Eye (tissue), 1 donor: ENCODE results near the gene NFATC2.
A peak's percentile ranks its signal among the peaks of the same experiment; 100 is the strongest.
"Not testable (repeated sequence)": the region's sequence is repeated elsewhere in the genome, so short reads cannot be mapped to it uniquely, and the experiment has no call there.

Experiments
- DNase-seq: peaks from one replicate; pipeline ENCODE4 v3.0.0-alpha.2; 2015

Gene NFATC2

DNA sequence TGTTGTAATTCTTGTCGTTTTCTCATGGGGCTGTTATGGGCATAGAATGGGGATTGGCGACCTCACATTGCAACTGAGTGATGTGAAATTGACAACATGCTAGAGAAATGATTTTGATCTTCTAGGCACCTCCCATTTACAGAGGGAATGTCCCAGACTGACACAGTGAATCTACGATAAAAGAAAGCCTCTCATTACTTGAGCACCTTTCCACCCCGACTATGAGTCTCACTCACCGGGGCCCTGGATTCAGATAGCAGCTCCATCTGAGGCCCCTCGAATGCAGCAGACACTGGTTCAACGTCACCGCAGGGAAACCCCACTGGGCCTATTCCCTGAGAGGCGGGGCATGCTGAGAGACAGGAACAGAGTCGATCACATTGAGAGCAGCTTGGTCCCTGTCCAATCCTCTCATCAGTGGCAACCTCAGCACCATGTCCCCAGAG, 49.1 kb downstream of the NFATC2 start:
- DNase-seq = no peak

DNA sequence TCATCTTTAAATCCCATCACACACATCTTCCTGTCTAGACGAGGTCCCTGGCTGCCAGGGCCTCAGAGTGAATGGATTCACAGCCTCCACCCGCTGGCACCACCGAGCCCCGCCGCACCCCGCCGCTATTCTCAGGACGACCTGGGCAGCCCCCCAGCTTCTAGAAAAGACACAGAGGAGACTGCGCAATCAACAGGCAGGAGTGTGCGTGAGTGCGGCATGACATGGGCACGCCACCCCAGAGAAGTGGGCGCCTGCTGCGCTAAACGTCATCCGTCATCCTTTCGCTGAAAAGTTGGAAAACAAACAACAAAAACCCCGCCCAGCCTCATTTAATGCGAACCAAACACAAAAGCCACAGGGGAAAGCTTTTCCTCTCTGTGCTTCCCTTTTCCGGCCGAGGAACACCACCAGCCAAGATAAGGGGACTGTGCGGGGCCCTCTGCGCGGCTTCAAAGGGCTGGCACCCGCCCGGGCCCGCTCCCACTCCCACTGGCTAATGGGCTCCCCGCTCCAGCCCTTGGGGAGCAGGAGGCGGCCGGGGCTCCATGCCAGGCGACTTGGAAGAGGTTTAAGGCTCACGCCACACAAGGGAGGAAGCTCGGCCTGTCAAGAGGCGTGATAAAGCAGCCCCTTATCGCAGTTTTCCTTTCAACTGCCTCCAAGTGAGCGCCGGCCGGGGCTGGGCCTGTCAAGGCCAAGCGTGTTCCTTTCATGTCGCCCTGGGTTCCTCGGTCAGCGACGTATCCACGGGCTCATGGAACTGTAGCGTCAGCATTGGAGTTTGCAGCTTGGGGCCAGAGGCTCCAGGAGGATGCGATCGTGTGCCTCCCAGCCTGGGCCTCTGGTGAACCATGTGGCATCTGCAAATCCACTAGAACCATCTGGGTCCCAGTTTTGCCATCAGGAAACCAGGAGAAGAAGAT, 50.1 kb downstream of the NFATC2 start:
- no peak for DNase-seq

DNA sequence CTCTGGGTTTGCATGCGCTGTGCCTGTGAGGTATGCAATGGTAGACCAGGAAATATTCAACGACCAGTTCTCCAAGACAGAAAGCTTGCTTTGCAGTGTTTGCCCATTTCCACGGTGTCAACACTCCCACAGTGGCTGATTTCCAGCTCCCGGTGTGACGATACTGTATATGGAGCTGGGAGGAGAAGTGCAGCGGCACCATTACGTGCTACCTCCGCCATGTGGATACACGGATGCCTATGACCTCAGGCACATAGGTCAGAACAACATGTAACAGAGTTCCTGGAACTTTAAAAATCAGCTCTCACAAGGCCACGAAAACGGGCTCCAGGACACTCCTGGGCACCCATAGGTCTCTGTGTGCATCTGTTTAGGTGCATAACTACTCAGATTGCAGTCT, 51.1 kb downstream of the NFATC2 start:
- no peak for DNase-seq

DNA sequence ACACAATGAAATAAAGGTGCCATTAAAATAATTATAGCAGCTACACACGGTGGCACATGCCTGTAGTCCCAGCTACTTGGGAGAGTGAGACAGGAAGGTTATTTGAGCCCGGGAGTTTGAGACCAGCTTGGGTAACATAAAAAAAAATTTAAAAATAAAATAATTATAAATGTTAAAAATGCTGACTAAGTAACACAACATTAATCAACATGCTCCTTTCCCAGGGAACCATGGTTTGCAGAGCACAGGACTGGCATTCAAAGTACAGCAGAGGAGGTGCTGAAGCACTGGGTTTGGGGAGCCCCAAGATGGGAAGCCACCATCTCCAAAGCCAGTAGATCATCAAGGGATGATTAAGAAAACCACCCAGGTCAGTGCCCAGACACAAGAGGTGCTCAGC, 51.9 kb downstream of the NFATC2 start:
- DNase-seq = no peak

DNA sequence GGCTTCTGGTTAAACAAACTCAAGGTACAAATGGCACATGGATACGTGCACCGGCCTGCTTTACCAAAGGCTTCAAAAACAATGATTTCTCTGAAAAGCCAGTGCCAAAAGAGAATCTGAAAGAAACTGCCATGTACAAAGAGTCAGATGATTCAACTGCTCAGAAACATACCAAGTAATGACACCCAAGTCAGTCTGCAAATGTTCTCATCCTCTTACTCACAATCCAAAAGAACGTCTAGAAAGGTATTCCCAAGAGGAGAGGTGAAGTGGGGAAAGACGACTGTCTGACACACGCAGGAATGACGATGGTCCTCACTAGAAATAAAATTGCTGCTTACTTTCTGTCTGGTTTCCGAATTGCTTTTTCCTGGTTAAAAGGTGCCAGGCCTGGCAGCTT, 52.9 kb downstream of the NFATC2 start:
- no peak for DNase-seq

DNA sequence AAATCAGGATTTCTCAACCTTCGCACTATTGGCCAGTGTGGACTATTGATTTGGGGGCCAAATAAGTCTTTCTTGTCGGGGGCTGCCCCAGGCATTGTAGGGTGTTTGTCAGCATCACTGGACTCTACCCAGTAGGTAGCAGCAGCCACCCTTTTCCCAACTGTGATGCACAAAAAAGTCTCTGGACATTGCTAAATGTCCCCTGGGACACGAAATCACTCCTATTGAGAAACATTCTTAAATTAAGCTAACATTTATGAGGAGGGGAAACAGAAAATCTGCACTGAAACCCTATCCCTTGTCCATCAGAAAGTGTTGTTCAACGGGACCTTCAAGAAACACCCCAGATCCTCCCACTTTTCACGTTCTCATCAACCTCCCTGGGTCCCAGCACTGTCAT, 54.2 kb downstream of the NFATC2 start:
- no peak for DNase-seq

DNA sequence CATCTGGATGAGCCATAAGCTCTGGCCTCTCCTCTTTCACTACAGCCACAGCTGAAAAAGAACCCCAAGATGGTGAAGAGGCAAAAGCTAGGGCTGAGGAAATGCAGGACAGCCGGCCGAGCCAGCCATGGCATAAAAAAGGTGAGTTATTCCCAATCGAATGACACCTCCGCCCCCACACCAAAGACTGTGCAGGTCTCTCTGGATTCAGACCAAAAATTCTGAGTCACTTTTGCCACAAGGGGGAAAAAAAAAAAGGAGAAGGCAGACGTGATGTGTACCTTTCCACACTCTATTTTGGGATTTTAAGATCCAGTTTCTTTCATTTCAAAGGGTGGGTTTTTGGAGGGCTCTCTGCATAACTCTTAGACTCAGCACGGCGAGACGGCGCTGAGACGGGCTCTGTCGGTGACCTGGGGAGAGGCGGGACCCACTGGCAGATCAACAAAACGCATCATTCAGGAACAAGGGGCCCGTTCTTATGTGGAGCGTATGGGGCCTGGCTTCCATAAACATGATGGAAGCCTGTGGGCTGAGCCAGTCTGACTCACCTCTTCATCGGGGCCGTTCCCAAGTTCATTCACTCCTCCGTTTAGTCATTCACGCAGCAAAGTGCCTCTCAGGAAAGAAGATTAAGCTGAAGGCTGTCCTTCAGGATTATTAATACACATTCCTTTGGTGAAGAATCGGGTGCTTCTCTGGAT, 54.8 kb downstream of the NFATC2 start:
- no peak for DNase-seq

DNA sequence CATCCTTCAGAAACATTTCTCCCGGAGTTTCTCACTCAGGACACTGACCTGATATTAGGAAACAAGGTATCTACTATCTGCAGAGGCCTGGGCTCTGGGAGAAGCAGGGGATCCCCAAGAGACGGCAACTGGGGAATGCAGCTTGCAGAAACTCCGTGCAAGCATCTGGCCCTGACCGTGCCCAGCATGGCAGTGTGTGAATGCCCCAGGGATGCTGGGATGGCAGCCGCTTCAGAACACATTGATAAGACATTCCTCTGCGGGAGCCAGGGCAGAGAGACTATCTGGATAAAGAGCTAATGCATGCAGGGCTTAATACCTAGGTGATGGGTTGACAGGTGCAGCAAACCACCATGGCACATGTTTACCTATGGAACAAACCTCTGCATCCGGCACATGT, 55.4 kb downstream of the NFATC2 start:
- no peak for DNase-seq

DNA sequence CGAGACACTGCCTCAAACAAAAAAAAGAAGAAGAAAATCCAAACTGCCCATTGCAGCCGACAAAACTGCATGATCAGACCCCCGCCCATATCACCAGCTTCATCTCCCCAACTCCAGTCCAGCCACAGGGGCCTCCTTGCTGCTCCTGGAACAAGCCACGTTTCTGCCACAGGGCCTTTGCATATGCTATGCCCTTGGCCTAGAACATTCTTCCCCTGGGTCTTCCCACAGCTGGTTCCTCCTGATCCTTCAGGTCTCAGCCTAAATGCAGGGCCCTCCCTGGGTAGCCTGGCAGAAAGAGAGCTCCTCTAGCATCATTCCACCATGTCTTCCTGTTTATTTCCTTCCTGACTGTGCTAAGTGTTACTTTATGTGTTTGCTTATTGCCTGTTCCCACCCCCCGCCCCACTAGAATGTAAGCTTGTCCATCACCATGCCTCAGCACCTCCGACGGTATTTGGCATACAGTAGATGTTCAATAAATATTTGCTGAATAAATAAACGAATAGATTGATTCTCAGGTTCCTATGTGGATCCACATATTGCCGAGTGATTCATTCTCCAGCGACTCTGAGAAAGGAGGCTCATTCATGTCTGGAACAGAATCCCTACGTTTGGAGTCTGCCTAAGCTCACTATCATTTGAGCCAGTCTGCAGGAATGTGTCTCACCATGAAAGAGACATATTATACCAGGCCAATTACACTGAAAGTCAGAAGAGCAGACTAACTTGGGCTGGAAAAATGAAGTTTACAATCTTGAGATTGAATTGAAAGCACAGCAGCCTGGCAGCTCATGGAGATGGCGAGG, 56.1 kb downstream of the NFATC2 start:
- DNase-seq = no peak

DNA sequence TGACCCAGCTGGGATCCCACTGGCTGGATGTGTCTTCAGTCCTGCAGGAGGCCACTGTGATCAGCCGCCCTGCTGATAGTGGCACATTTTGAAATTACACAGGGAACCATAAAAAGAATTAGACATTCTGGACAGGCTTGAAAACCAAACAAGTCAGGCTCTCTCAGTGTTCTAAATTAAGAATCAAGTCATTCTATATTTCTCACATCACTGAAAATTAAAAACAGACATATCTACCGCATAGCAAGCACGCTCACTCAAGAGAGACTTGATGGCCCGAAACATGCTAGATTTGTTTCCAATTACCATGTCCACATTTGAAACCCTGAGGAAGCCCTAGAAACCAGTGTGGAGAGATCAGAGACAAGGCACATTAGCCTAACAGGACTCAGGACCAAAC, 57.7 kb downstream of the NFATC2 start:
- DNase-seq = no peak

DNA sequence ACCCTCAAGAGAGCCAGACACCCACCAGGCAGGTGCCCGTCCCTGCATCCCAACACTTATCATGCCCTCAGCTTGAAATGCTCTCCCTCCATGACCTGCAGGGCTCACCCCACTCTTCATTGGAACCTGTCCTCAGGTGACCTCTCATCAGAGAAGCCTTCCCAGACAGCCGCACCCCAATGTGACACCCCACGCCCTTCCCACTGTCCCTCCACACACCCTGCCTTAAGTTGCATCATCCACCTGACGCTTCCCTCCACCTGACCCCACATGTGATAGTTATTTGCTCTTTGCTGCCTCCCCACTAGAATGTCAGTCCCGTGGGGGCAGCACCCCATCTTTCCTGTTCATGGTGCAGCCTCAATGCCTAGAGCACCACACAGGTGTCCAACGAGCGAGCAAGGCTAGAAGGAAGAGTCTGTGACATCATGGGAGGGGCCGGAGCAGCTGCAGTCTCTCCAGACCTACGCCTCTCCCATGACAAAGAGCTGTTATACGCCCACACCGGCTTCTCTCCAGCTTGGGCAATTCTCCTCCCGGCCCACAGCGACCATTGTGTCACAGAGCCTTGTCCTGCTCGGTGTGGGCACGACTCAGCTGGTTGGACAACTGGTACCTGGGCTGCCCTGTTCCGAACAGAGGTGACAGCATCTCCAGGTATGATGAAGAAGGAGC, 58.2 kb downstream of the NFATC2 start:
- no peak for DNase-seq

DNA sequence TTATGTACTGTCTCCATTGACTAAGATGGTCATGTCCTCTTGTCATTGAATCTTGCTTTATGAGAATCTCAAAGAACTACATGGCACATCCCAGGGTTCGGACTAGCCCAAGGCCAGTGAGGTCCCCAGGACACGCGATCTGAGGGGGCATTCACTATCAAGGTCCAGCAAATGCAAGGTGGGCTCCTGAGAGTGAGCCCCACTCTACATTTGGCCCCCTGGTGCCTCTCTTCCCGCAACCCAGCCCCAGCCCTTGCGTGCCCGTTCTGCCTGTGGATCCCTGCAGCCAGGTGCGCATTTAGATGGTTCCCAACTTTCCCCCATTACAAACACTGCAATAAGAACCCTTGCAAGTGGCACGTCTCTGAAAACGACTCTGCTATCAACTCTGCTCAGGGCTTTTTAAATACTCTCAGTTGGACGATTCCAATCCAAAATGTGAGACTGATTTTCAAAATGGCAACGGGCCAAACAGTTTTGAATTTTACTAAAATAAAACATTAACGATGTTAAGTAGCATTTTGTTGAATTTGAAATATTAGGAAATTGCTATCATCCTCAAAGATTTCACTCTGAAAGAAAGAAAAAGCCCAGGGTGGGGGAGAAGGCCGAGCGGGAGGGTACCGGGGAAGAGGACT, 59.6 kb downstream of the NFATC2 start:
- DNase-seq = no peak

DNA sequence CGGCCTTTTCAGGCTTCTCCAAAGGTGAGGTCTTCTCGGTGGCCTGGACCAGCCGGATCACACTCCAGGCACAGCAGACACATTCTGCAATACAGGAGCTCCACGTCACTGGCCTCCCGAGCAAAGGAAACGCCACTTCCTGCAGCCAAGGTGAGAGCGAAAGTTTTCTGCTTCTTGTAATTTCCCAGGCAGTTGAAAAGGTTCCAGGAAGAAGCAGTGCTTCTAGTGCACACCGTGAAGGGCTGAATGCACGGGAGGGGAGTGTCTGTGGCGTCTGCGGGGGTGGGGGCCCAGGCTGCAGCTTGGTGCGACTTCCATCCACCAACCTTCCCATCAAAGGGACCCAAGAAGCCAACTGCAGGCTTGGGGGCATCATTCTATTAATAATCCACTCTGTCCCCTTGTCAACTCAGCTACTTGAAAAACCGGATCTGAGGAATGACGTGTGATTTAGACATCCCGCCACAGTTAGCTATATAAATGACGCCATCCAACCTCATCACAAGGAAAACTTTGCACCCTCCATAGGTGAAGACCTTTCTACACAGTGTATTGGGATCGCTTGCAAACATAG, 61.1 kb downstream of the NFATC2 start:
- no peak for DNase-seq

DNA sequence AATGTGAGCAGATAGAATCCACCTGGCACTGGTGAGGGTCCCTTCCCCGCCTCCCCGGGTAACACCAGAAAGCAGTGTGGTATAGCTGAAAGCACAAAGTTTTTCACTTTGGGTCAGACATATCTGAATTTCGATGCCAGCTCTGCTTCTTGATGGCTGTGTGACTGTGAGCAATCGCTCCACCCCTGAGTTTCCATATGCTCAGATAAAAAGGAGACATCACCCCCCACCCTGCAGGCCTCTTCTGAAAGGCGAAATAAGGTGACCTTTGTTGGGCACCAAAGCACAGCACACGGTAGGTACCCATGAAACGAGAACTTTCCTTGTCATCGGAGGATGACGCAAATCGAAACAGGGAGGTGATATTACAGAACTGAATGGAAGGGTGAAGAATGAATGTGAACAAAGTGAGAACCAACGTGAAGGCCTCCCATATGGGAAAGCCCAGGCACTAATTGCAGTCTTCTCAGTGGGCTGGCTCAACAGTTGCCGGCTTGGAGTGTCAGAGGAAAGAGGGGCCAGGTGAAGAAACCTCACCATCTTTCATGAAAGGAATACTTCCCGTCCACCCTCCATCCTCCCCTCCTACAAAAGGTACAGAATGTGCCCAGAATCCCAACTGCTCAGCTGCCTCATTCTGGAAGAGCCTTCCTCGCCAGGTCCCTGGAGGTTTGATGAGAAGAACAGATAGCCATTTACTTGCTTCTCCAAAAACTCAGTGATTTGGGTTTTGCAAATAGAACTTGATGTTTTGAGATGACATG, 61.8 kb downstream of the NFATC2 start:
- DNase-seq = no peak

DNA sequence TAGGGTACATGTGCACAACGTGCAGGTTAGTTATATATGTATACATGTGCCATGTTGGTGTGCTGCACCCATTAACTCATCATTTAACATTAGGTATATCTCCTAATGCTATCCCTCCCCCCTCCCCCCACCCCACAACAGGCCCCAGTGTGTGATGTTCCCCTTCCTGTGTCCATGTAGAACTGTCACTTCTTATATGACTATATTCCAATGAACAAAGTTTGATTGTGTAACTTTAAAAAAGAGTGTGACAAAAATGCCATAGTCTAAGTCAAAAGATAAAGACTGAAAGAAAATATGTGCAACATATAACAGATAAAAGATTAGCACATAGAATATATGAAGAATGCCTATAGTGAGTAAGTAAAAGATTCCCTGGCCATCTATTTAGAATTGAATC, 66.4 kb downstream of the NFATC2 start:
- DNase-seq = not testable (repeated sequence)

DNA sequence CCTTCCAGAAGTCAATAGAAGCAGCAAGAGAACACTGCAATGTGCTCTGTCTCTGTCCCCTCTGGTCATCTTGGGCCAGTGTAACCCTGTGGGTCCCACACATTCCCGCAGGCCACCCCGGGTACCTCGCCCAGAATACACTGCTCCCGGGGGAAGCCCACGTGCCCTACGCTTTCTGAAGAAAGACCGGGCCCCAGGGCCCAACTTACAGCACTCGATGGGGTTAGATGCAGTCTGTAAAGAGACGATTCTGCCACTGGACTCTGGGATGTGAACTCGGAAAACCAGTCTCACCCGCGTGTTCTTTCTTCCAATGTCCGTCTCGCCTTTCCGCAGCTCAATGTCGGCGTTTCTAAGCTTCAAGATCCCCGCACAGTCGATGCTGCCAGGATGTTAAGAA, 68.7 kb downstream of the NFATC2 start:
- no peak for DNase-seq

DNA sequence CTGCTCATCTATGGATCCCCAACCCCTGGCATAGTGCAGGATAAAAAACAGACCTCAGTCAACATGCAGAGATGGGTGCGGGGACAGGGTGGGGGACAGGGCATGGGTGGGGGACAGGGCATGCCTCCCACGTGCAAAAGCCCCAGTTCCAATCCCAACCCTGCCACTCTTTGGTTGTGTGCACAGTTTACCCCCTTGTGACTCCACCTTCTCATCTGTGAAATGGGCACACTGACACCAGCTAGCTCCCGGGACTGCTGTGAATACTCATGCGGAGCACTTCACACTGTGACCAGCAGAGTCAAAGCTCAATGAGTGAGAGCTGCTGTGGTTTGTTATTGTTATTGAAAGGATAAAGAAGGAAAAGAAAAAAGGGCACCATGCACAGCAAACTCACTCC, 69.3 kb downstream of the NFATC2 start:
- no peak for DNase-seq

DNA sequence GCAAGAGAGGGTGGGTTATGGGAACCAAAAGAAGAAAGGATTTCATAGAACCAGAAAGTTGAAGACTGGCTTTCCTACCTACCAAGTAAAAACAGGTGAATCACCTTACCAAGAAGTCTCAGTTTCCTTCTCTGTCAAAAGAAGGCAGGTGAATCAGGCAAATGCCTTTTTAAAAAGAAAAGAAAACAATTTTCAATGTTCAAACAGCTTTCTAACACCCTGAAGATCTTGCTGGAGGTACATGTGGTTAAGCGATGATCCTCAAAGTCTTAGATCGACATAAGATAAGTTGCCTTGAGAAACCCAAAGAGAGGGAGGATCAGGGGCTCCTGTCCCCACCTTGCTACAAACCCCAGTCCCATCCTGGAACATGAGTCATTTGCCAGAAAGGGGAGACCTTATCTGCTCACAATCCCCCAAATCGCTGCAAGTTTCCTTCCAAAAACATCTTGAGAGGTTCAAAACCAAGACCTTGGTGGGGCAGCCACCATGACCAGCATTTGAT, 71.6 kb downstream of the NFATC2 start:
- no peak for DNase-seq

DNA sequence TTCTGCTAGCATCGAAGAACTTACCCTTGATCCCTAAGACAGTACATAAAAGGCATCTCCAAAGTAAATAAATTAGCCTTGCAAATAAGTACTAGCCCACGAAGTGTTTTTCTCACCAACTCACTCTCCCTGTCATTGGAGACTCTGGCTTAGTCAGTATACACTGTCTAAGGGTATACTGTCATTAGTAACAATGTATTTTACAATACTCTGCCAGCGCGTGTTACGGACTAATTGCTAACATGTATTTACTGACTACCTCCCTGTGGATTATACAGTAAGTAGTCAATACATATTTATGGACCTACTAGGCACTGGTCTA, 72.1 kb downstream of the NFATC2 start:
- DNase-seq = no peak

DNA sequence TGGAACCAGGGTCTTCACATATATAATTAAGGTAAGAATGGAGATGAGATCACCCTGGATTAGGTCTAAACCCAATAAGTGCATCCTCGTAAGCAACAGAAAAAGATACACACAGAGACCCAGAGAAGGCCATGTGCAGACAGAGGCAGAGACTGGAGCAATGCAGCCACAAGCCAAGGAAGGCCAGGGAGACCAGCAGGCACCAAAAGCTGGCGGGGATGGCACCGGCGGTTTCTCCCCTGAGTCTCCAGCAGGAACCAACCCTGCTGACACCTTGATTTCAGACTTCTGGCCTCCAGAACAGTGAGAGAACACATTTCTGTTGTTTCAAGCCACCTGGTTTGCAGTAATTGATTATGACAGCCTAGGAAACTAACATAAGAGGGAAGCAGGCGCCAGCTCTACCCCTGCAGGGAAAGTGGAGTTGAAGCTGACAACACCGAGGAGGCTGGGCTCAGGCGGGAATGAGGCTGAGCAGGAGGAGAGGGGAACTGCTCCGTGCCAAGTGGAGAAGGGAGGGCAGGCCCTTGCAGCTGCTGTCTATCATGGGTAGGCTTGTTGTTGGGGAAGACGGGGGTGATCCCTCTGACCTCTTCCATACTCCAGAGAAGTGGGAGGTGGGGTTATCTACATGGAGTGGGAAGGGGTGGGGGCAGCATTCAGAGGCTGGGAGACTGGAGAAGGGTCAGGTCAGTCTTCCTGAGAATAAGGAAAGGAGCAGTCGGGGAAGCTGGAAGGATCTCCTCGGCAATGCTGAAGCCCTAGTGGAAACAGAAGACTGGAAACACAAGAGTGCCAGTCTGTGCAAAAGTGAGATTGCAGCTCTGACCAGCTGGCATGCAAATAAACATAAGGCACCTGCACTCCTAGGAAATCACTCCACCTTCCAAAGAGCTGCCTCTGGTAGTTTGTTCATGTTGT, 72.7 kb downstream of the NFATC2 start:
- DNase-seq = peak; percentile 73
